Vagina (tissue), 2 donors: ENCODE results near the gene CTAGE1. TPM values are rescaled to one million over a fixed set of nuclear protein-coding genes. Genes with fewer than 3 reads are reported as not detected.

Source experiments
- DNase-seq, 2 donors: peaks; one replicate each; pipeline ENCODE4 v3.0.0-alpha.2; 2017; ENCODE audit errors: extremely low spot score in 2 of 2
- H3K27ac ChIP-seq: fragments of 200-600 bp; sonication (generic); one replicate; pipeline ENCODE4 v1.5.1; 2019
- H3K27me3 ChIP-seq: fragments of 200-600 bp; sonication (generic); one replicate; pipeline ENCODE4 v1.5.1; 2019
- H3K36me3 ChIP-seq, 2 donors: fragments of 200-600 bp; sonication (generic); one replicate each; pipeline ENCODE4 v1.5.1; 2017 to 2019
- H3K4me1 ChIP-seq: fragments of 200-600 bp; sonication (generic); one replicate; pipeline ENCODE4 v1.5.1; 2019
- H3K4me3 ChIP-seq, 2 donors: fragments of 200-600 bp; sonication (generic); 1 replicate in 1 of 2; 2 replicates in 1 of 2; pipeline ENCODE4 v1.5.1; 2016 to 2019
- H3K9me3 ChIP-seq: fragments of 200-600 bp; sonication (generic); one replicate; pipeline ENCODE4 v1.5.1; 2019
- POLR2A ChIP-seq, 2 donors: fragments of 450-650 bp; IDR thresholded peaks; one replicate each; pipeline ENCODE4 v1.6.1; 2017; ENCODE audit warnings: antibody characterized with exemption in 2 of 2, mild to moderate bottlenecking in 2 of 2, moderate library complexity in 2 of 2
- POLR2AphosphoS5 ChIP-seq, 2 donors: sonication (generic); formaldehyde crosslinking; IDR thresholded peaks; one replicate each; pipeline ENCODE4 v1.9.0; 2017; ENCODE audit warnings: antibody characterized with exemption in 2 of 2, mild to moderate bottlenecking in 2 of 2, low read depth in 1 of 2; ENCODE audit not compliant: insufficient read depth in 1 of 2
- intact Hi-C: fragments of 100-400 bp; cut with DNase I; formaldehyde crosslinking; loops from one replicate; pipeline ENCODE4 v1.15.1; 2023
- total RNA-seq: library from RNA; depleted of rRNA; stranded (reverse); fragments of >200 nt; gene quantifications from one replicate; pipeline ENCODE4 v1.2.3, GENCODE V29; 2016
- TF ChIP-seq, protein P1 (sequence below), 3 experiments: fragments of 450-650 bp in 2 of 3; fragments of 200-600 bp in 1 of 3; sonication (generic) in 1 of 3; IDR thresholded peaks; one replicate each; pipeline ENCODE4 v1.5.1; 2017 to 2019; ENCODE audit warnings: antibody characterized with exemption in 3 of 3, mild to moderate bottlenecking in 2 of 3, moderate library complexity in 2 of 3

CTAGE1 gene
- total RNA-seq, 1 donor from 2014 or later = not detected

DNA sequence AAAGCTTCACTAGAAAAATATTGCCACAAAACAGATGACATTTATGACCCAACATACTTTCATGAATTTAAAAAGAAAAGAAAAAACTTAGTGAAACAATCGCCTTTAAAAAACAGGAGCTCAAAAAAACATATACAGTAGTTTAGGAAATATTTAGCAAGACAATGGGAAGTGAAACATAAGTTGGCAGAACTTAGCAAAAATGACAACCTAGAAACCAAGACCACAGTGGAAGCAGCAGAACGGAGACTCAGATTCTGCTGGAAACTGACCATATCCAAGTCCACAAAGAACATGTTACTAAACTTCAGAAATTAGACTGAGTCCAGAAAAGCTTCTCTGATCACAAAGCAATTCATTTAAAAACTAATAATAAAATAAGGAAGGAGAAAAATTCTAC lies 41.8 kb upstream of the CTAGE1 start:
- Histone ChIP-seq H3K4me1 (no peaks in the 10 kb centered on the region), H3K27me3 (no peaks in the 10 kb centered on the region), H3K27ac (no peak overlapping the region), H3K4me3 (no peak overlapping the region), H3K9me3 (no peaks in the 10 kb centered on the region), H3K36me3 (no peaks in the 10 kb centered on the region)
- DNase-seq = no peak
- TF ChIP-seq, protein P1, sequence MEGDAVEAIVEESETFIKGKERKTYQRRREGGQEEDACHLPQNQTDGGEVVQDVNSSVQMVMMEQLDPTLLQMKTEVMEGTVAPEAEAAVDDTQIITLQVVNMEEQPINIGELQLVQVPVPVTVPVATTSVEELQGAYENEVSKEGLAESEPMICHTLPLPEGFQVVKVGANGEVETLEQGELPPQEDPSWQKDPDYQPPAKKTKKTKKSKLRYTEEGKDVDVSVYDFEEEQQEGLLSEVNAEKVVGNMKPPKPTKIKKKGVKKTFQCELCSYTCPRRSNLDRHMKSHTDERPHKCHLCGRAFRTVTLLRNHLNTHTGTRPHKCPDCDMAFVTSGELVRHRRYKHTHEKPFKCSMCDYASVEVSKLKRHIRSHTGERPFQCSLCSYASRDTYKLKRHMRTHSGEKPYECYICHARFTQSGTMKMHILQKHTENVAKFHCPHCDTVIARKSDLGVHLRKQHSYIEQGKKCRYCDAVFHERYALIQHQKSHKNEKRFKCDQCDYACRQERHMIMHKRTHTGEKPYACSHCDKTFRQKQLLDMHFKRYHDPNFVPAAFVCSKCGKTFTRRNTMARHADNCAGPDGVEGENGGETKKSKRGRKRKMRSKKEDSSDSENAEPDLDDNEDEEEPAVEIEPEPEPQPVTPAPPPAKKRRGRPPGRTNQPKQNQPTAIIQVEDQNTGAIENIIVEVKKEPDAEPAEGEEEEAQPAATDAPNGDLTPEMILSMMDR (IDR thresholded peaks at IDR 0.05) = no peak
- no peak for TF ChIP-seq POLR2A (IDR thresholded peaks at IDR 0.05)
- no peak for TF ChIP-seq POLR2AphosphoS5 (IDR thresholded peaks at IDR 0.05; ENCODE audit: insufficient read depth in 1 of 2, low read depth in 1 of 2)
- intact Hi-C loops = no loop called here

DNA sequence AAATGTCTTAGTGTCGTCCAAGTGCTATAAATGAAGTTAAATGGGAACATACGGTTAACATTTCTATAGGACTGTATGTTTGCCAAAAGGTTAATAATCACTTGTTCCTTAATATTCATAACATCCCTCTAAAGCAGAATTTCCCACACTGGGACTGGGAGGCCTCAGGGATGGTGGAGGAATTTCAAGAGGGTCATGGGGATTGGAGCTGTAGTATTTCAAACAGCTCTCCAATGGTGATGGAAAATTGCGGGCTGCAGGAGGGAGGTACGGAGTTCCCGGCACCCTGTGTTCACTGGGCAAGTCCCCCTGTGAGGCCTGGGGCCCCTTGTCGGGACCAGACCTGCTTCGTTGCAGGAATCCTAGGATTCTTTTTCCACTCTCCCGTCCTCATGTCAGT lies 39.8 kb upstream of the CTAGE1 start:
- no peak for DNase-seq
- no peaks in the 10 kb centered on the region for H3K9me3 ChIP-seq
- no peaks in the 10 kb centered on the region for H3K27me3 ChIP-seq
- no peak overlapping the region for H3K4me3 ChIP-seq
- H3K4me1 ChIP-seq = peaks cover 7% of the 10 kb centered on the region
- TF ChIP-seq, protein P1 (IDR thresholded peaks at IDR 0.05) = no peak
- no peak for TF ChIP-seq POLR2AphosphoS5 (IDR thresholded peaks at IDR 0.05; ENCODE audit: insufficient read depth in 1 of 2, low read depth in 1 of 2)
- TF ChIP-seq POLR2A (IDR thresholded peaks at IDR 0.05) = no peak
- H3K36me3 ChIP-seq = no peaks in the 10 kb centered on the region
- intact Hi-C loops = no loop called here
- no peak overlapping the region for H3K27ac ChIP-seq

DNA sequence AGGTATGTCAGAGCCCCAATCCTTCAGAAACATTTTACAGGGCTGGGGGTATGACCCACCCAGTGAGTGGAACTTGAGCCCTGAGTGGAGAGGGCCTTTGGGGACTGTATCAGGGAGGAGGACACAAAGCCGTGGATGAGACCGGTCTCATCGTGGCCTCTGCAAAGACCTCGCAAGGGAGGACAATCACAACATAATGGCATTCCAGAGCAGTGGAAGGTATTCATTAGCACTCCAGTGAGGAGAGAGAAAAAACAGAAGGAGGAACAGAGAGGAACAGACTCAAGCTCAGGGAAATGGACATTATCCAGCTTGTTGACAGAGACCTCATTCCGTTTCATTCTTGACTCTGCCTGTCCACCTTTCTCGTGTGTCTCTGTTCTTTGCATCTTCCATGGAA lies 38.8 kb upstream of the CTAGE1 start:
- TF ChIP-seq POLR2AphosphoS5 (IDR thresholded peaks at IDR 0.05; ENCODE audit: insufficient read depth in 1 of 2, low read depth in 1 of 2) (no peak), POLR2A (IDR thresholded peaks at IDR 0.05) (no peak)
- TF ChIP-seq, protein P1 (IDR thresholded peaks at IDR 0.05) = no peak
- no peaks in the 10 kb centered on the region for H3K36me3 ChIP-seq
- H3K4me1 ChIP-seq = peaks cover 14% of the 10 kb centered on the region
- intact Hi-C loops = no loop called here
- H3K27me3 ChIP-seq = no peaks in the 10 kb centered on the region
- no peak overlapping the region for H3K27ac ChIP-seq
- no peak overlapping the region for H3K4me3 ChIP-seq
- no peaks in the 10 kb centered on the region for H3K9me3 ChIP-seq
- DNase-seq = no peak

DNA sequence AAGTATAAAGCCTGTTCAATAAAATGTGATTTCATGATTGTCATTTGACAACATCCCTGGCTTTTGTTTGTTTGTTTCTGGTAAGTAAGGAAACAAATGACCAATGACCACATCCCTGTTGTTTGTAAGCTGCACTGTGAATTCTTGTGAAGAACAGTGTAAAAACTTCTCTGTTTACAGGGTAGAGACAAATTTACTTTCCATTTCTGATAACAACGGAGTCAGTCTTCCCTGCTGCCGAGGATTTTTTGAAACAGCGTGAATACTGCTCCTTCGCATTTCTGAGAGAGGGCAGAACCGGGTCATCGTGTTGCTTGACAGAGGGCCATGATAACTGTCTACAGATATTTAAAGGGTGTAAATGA lies 38.4 kb upstream of the CTAGE1 start:
- H3K27ac ChIP-seq = no peak overlapping the region
- H3K9me3 ChIP-seq = no peaks in the 10 kb centered on the region
- no peaks in the 10 kb centered on the region for H3K36me3 ChIP-seq
- H3K27me3 ChIP-seq = no peaks in the 10 kb centered on the region
- TF ChIP-seq POLR2A (IDR thresholded peaks at IDR 0.05) (no peak), POLR2AphosphoS5 (IDR thresholded peaks at IDR 0.05; ENCODE audit: insufficient read depth in 1 of 2, low read depth in 1 of 2) (no peak)
- TF ChIP-seq, protein P1 (IDR thresholded peaks at IDR 0.05) = no peak
- DNase-seq = no peak
- intact Hi-C loops = no loop called here
- H3K4me1 ChIP-seq = peaks cover 14% of the 10 kb centered on the region
- H3K4me3 ChIP-seq = no peak overlapping the region

- no peak for TF ChIP-seq POLR2A (IDR thresholded peaks at IDR 0.05)
- TF ChIP-seq, protein P1 (IDR thresholded peaks at IDR 0.05) = no peak
- no peak for TF ChIP-seq POLR2AphosphoS5 (IDR thresholded peaks at IDR 0.05; ENCODE audit: insufficient read depth in 1 of 2, low read depth in 1 of 2)
- Histone ChIP-seq H3K36me3 (no peaks in the 10 kb centered on the region), H3K9me3 (no peaks in the 10 kb centered on the region), H3K4me1 (peaks cover 14% of the 10 kb centered on the region), H3K27ac (no peak overlapping the region), H3K4me3 (no peak overlapping the region), H3K27me3 (no peaks in the 10 kb centered on the region)
- DNase-seq = no peak
- intact Hi-C loops = no loop called here
These were observed 37.9 kb upstream of the CTAGE1 start for GRCh38 chr18:22455425-22456115.
